ENCODE data around the gene STK11IP.

Gene STK11IP

GRCh38 chr2:219567791-219568361 lies 29.8 kb upstream of the STK11IP start:
- peaks cover 4% of the 10 kb centered on the region for H3K4me1 ChIP-seq (ENCODE audit: control insufficient read depth, insufficient read depth, low read length)
- H3K4me3 ChIP-seq (ENCODE audit: low read length) = no peak overlapping the region
- no peaks in the 10 kb centered on the region for H3K27me3 ChIP-seq (ENCODE audit: control insufficient read depth, insufficient read depth, low read length)
- peaks cover 3% of the 10 kb centered on the region for H3K36me3 ChIP-seq (ENCODE audit: control insufficient read depth, insufficient read depth, low read length)
- no peak overlapping the region for H3K27ac ChIP-seq (ENCODE audit: low read depth, low read length)
- no peak overlapping the region for H3K9ac ChIP-seq (ENCODE audit: low read length)

- no peak overlapping the region for H3K27ac ChIP-seq (ENCODE audit: low read depth, low read length)
- no peaks in the 10 kb centered on the region for H3K27me3 ChIP-seq (ENCODE audit: control insufficient read depth, insufficient read depth, low read length)
- H3K4me3 ChIP-seq (ENCODE audit: low read length) = no peak overlapping the region
- peaks cover 3% of the 10 kb centered on the region for H3K36me3 ChIP-seq (ENCODE audit: control insufficient read depth, insufficient read depth, low read length)
- H3K4me1 ChIP-seq (ENCODE audit: control insufficient read depth, insufficient read depth, low read length) = peaks cover 4% of the 10 kb centered on the region
- H3K9ac ChIP-seq (ENCODE audit: low read length) = no peak overlapping the region
These were observed 28.6 kb upstream of the STK11IP start for GRCh38 chr2:219569041-219569440.

GRCh38 chr2:219569635-219570034 lies 28.0 kb upstream of the STK11IP start:
- Histone ChIP-seq H3K36me3 (ENCODE audit: control insufficient read depth, insufficient read depth, low read length) (peaks cover 3% of the 10 kb centered on the region), H3K9ac (ENCODE audit: low read length) (no peak overlapping the region), H3K4me3 (ENCODE audit: low read length) (no peak overlapping the region), H3K27me3 (ENCODE audit: control insufficient read depth, insufficient read depth, low read length) (peaks cover 1% of the 10 kb centered on the region), H3K27ac (ENCODE audit: low read depth, low read length) (no peak overlapping the region), H3K4me1 (ENCODE audit: control insufficient read depth, insufficient read depth, low read length) (peaks cover 4% of the 10 kb centered on the region)

- Histone ChIP-seq H3K27ac (ENCODE audit: low read depth, low read length) (peak overlapping the region; percentile 78), H3K27me3 (ENCODE audit: control insufficient read depth, insufficient read depth, low read length) (peaks cover 6% of the 10 kb centered on the region), H3K9ac (ENCODE audit: low read length) (no peak overlapping the region), H3K36me3 (ENCODE audit: control insufficient read depth, insufficient read depth, low read length) (peaks cover 3% of the 10 kb centered on the region), H3K4me1 (ENCODE audit: control insufficient read depth, insufficient read depth, low read length) (peaks cover 4% of the 10 kb centered on the region), H3K4me3 (ENCODE audit: low read length) (peak overlapping the region; percentile 66)
These were observed 27.3 kb upstream of the STK11IP start for GRCh38 chr2:219570194-219570923.

- Histone ChIP-seq H3K4me3 (ENCODE audit: low read length) (peak overlapping the region; percentile 66), H3K27me3 (ENCODE audit: control insufficient read depth, insufficient read depth, low read length) (peaks cover 6% of the 10 kb centered on the region), H3K36me3 (ENCODE audit: control insufficient read depth, insufficient read depth, low read length) (peaks cover 3% of the 10 kb centered on the region), H3K4me1 (ENCODE audit: control insufficient read depth, insufficient read depth, low read length) (peaks cover 4% of the 10 kb centered on the region), H3K9ac (ENCODE audit: low read length) (peak overlapping the region; percentile 21), H3K27ac (ENCODE audit: low read depth, low read length) (peak overlapping the region; percentile 78)
These were observed 26.7 kb upstream of the STK11IP start for GRCh38 chr2:219570924-219571310.

GRCh38 chr2:219571311-219572236 lies 26.1 kb upstream of the STK11IP start, which contains the start of gene OBSL1:
TSS of gene OBSL1 (minus strand) at chr2:219571539. CDS start at chr2:219571232, 307 bp downstream.
- Histone ChIP-seq H3K9ac (ENCODE audit: low read length) (peak within 1 kb of the TSS; percentile 21), H3K27me3 (ENCODE audit: control insufficient read depth, insufficient read depth, low read length) (peaks cover 6% of the 10 kb centered on the region), H3K27ac (ENCODE audit: low read depth, low read length) (peak within 1 kb of the TSS; percentile 78)

GRCh38 chr2:219572237-219573001 lies 25.2 kb upstream of the STK11IP start, which contains the start of gene INHA:
TSS of gene INHA (plus strand) at chr2:219572310. CDS start at chr2:219572375, 65 bp downstream.
- Histone ChIP-seq H3K36me3 (ENCODE audit: control insufficient read depth, insufficient read depth, low read length) (no peaks in the 10 kb centered on the region), H3K9ac (ENCODE audit: low read length) (no peak within 1 kb of the TSS), H3K4me1 (ENCODE audit: control insufficient read depth, insufficient read depth, low read length) (peaks cover 4% of the 10 kb centered on the region), H3K4me3 (ENCODE audit: low read length) (peak within 1 kb of the TSS; percentile 29), H3K27ac (ENCODE audit: low read depth, low read length) (peak within 1 kb of the TSS; percentile 78), H3K27me3 (ENCODE audit: control insufficient read depth, insufficient read depth, low read length) (peaks cover 6% of the 10 kb centered on the region)

More at GRCh38 chr2:219571311-219572236, 26.1 kb upstream of the STK11IP start, which contains the start of gene OBSL1:
- Histone ChIP-seq H3K36me3 (ENCODE audit: control insufficient read depth, insufficient read depth, low read length) (peaks cover 3% of the 10 kb centered on the region), H3K4me3 (ENCODE audit: low read length) (peak within 1 kb of the TSS; percentile 66), H3K4me1 (ENCODE audit: control insufficient read depth, insufficient read depth, low read length) (peaks cover 4% of the 10 kb centered on the region)

GRCh38 chr2:219573166-219573565 lies 24.5 kb upstream of the STK11IP start:
- H3K27ac ChIP-seq (ENCODE audit: low read depth, low read length) = no peak overlapping the region
- H3K4me1 ChIP-seq (ENCODE audit: control insufficient read depth, insufficient read depth, low read length) = peaks cover 4% of the 10 kb centered on the region
- H3K4me3 ChIP-seq (ENCODE audit: low read length) = no peak overlapping the region
- H3K9ac ChIP-seq (ENCODE audit: low read length) = no peak overlapping the region
- no peaks in the 10 kb centered on the region for H3K36me3 ChIP-seq (ENCODE audit: control insufficient read depth, insufficient read depth, low read length)
- peaks cover 6% of the 10 kb centered on the region for H3K27me3 ChIP-seq (ENCODE audit: control insufficient read depth, insufficient read depth, low read length)

- no peak overlapping the region for H3K4me3 ChIP-seq (ENCODE audit: low read length)
- peaks cover 4% of the 10 kb centered on the region for H3K4me1 ChIP-seq (ENCODE audit: control insufficient read depth, insufficient read depth, low read length)
- H3K36me3 ChIP-seq (ENCODE audit: control insufficient read depth, insufficient read depth, low read length) = no peaks in the 10 kb centered on the region
- no peak overlapping the region for H3K9ac ChIP-seq (ENCODE audit: low read length)
- no peak overlapping the region for H3K27ac ChIP-seq (ENCODE audit: low read depth, low read length)
- H3K27me3 ChIP-seq (ENCODE audit: control insufficient read depth, insufficient read depth, low read length) = peaks cover 6% of the 10 kb centered on the region
These were observed 23.0 kb upstream of the STK11IP start for GRCh38 chr2:219574484-219575311.

GRCh38 chr2:219575566-219576504 lies 21.8 kb upstream of the STK11IP start:
- no peak overlapping the region for H3K27ac ChIP-seq (ENCODE audit: low read depth, low read length)
- no peak overlapping the region for H3K4me3 ChIP-seq (ENCODE audit: low read length)
- H3K9ac ChIP-seq (ENCODE audit: low read length) = no peak overlapping the region
- H3K27me3 ChIP-seq (ENCODE audit: control insufficient read depth, insufficient read depth, low read length) = peaks cover 6% of the 10 kb centered on the region
- H3K36me3 ChIP-seq (ENCODE audit: control insufficient read depth, insufficient read depth, low read length) = no peaks in the 10 kb centered on the region
- H3K4me1 ChIP-seq (ENCODE audit: control insufficient read depth, insufficient read depth, low read length) = peaks cover 4% of the 10 kb centered on the region

Measured in rectal smooth muscle tissue (tissue), 1 donor.